K562 (cell line): ENCODE data around the gene ALDH1A2. TPM values are rescaled to one million over a fixed set of nuclear protein-coding genes. Genes with fewer than 3 reads are reported as not detected.

ENCODE experiments used
- CXXC5 ChIP-seq: fragments of 250-450 bp; sonication (Bioruptor Pico); IDR thresholded peaks from 2 replicates; pipeline ENCODE4 v1.8.0; 2022; ENCODE audit warnings: inconsistent platforms, mild to moderate bottlenecking, moderate library complexity
- KLF10 ChIP-seq: fragments of 250-450 bp; sonication (Bioruptor Pico); IDR thresholded peaks from 2 replicates; pipeline ENCODE4 v1.6.1; 2021; ENCODE audit warnings: matching md5 sums
- MYBL2 ChIP-seq, 2 experiments: fragments of 450-650 bp in 1 of 2; sonication (generic) in 1 of 2; formaldehyde crosslinking in 1 of 2; IDR thresholded peaks; 2 replicates each; pipeline versions ENCODE4 v1.6.1 to v1.8.1; 2017 to 2022; ENCODE audit warnings: borderline replicate concordance in 1 of 2, inconsistent platforms in 1 of 2, low read depth in 1 of 2, mild to moderate bottlenecking in 1 of 2, missing genetic modification reagents in 1 of 2, moderate library complexity in 1 of 2
- NR4A1 ChIP-seq, 2 experiments: fragments of 250-450 bp in 1 of 2; fragments of 450-650 bp in 1 of 2; sonication (Bioruptor Pico) in 1 of 2; IDR thresholded peaks; 2 replicates each; pipeline versions ENCODE4 v1.4.0 to v1.6.1; 2016 to 2020; ENCODE audit warnings: mild to moderate bottlenecking in 2 of 2, missing compliant biosample characterization in 1 of 2, missing genetic modification characterization in 1 of 2, moderate library complexity in 1 of 2
- POLR2AphosphoS5 ChIP-seq: IDR thresholded peaks from 2 replicates; pipeline ENCODE4 v1.6.1; 2011; ENCODE audit warnings: mild to moderate bottlenecking, low read depth, low read length, moderate library complexity; ENCODE audit not compliant: control insufficient read depth, insufficient read depth
- TEAD4 ChIP-seq, 2 experiments: sonication (generic) in 1 of 2; formaldehyde crosslinking in 1 of 2; IDR thresholded peaks; 2 replicates each; pipeline versions ENCODE4 v1.6.1 to v1.8.0; 2012 to 2022; ENCODE audit warnings: borderline replicate concordance in 1 of 2, inconsistent platforms in 1 of 2, low read length in 1 of 2, mild to moderate bottlenecking in 1 of 2, missing genetic modification reagents in 1 of 2
- polyA plus RNA-seq, 8 experiments: library from polyadenylated mRNA; depleted of rRNA in 4 of 8; stranded (reverse) in 5 of 8; unstranded in 3 of 8; fragments of >200 nt; fragmentation: Nextera tagmentation in 2 of 8; fragmentation: Illumina TruSeq in 1 of 8; extraction: Ambion mirVana in 2 of 8; extraction: Trizol in 1 of 8; gene quantifications; 2 replicates each; pipeline versions ENCODE4 v1.2.1 to v1.2.3, GENCODE V29; 2011 to 2014; ENCODE audit warnings: inconsistent platforms in 1 of 8, missing spikeins in 1 of 8
- total RNA-seq, 7 experiments: library from RNA; depleted of rRNA in 6 of 7; stranded (reverse); fragments of >200 nt in 6 of 7; fragmentation: Illumina TruSeq in 2 of 7; extraction: Trizol in 2 of 7; gene quantifications; 2 replicates each; pipeline versions ENCODE4 v1.2.1 to v1.2.3, GENCODE V29; 2011 to 2021; ENCODE audit warnings: low replicate concordance in 1 of 7
- TF ChIP-seq, protein P1 (sequence below): fragments of 450-650 bp; formaldehyde crosslinking; IDR thresholded peaks from 2 replicates; pipeline ENCODE4 v1.4.0; 2020; ENCODE audit warnings: mild to moderate bottlenecking, moderate library complexity
- TF ChIP-seq, protein P2 (sequence below), 2 experiments: fragments of 450-650 bp in 1 of 2; sonication (generic) in 1 of 2; formaldehyde crosslinking; conservative IDR thresholded peaks; 2 replicates each; pipeline versions ENCODE4 v1.4.0 to v1.8.1; 2020 to 2022; ENCODE audit warnings: mild to moderate bottlenecking in 1 of 2, missing genetic modification reagents in 1 of 2
- TF ChIP-seq, protein P3 (sequence below): fragments of 450-650 bp; formaldehyde crosslinking; IDR thresholded peaks from 2 replicates; pipeline ENCODE4 v1.4.0; 2022; ENCODE audit warnings: missing genetic modification characterization
- TF ChIP-seq, protein P4 (sequence below): fragments of 450-650 bp; IDR thresholded peaks from one replicate; pipeline ENCODE4 v1.6.1; 2018; ENCODE audit warnings: mild to moderate bottlenecking, moderate library complexity; ENCODE audit not compliant: partially characterized antibody

The ALDH1A2 gene
- total and polyA plus RNA-seq, 9 of the 15 experiments (the other 6 are each of a cell fraction or from before 2014, with no cell fraction given) = 115 to 393 (median 333) TPM

DNA sequence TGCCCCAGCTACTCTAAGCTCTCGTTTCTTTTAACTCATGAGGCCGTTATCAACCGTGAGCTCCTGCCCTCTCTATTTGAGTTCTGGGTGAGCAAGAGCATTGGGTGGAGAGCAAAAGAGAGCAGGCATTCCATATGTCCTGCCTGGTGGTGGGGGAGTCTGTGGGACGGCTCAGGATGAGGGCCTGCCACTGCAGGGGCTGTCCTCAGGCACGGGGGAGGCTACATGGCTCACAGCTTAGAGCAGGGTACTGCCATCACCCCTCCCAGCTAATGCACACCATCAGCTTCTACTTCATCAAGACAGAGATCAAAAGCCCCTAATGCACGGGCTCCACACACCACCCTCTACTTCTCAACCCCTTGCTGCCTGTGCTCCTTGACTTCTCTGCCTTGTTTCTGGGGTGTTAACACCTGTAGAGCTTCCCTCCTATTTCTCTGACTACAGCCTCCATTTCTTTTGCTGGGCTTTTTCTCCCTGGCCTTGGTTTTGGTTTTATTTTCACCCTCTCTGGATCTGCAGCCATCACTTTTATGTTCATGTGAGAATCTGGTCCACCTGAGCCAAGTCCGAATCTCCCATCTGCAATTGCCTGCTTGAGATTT, 114.1 kb downstream of the ALDH1A2 start (continued):
- TF ChIP-seq, protein P1, sequence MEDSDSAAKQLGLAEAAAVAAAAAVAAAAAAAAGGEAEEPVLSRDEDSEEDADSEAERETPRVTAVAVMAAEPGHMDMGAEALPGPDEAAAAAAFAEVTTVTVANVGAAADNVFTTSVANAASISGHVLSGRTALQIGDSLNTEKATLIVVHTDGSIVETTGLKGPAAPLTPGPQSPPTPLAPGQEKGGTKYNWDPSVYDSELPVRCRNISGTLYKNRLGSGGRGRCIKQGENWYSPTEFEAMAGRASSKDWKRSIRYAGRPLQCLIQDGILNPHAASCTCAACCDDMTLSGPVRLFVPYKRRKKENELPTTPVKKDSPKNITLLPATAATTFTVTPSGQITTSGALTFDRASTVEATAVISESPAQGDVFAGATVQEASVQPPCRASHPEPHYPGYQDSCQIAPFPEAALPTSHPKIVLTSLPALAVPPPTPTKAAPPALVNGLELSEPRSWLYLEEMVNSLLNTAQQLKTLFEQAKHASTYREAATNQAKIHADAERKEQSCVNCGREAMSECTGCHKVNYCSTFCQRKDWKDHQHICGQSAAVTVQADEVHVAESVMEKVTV (CRISPR knock-in tag) = no peak
- TF ChIP-seq CXXC5 (CRISPR knock-in tag) (0 out of 2 replicates have a peak, but pooled peaks have one; percentile 20), NR4A1 (CRISPR knock-in tag; IDR thresholded peaks at IDR 0.05) (no peak), NR4A1 (tag; IDR thresholded peaks at IDR 0.05) (0 out of 2 replicates have a peak, but pooled peaks have one; percentile 41), POLR2AphosphoS5 (no peak), KLF10 (CRISPR knock-in tag) (no peak), MYBL2 (IDR thresholded peaks at IDR 0.05; ENCODE audit: low read depth) (no peak), MYBL2 (CRISPR knock-in tag; IDR thresholded peaks at IDR 0.05; ENCODE audit: borderline replicate concordance) (no peak), TEAD4 (IDR thresholded peaks at IDR 0.05; ENCODE audit: low read length) (no peak), TEAD4 (CRISPR knock-in tag; IDR thresholded peaks at IDR 0.05; ENCODE audit: borderline replicate concordance) (no peak)
- TF ChIP-seq, protein P2, sequence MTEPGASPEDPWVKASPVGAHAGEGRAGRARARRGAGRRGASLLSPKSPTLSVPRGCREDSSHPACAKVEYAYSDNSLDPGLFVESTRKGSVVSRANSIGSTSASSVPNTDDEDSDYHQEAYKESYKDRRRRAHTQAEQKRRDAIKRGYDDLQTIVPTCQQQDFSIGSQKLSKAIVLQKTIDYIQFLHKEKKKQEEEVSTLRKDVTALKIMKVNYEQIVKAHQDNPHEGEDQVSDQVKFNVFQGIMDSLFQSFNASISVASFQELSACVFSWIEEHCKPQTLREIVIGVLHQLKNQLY (CRISPR knock-in tag; conservative IDR thresholded peaks at IDR 0.05) = no peak
- TF ChIP-seq, protein P3, sequence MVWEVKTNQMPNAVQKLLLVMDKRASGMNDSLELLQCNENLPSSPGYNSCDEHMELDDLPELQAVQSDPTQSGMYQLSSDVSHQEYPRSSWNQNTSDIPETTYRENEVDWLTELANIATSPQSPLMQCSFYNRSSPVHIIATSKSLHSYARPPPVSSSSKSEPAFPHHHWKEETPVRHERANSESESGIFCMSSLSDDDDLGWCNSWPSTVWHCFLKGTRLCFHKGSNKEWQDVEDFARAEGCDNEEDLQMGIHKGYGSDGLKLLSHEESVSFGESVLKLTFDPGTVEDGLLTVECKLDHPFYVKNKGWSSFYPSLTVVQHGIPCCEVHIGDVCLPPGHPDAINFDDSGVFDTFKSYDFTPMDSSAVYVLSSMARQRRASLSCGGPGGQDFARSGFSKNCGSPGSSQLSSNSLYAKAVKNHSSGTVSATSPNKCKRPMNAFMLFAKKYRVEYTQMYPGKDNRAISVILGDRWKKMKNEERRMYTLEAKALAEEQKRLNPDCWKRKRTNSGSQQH (CRISPR knock-in tag) = no peak
- TF ChIP-seq, protein P4, sequence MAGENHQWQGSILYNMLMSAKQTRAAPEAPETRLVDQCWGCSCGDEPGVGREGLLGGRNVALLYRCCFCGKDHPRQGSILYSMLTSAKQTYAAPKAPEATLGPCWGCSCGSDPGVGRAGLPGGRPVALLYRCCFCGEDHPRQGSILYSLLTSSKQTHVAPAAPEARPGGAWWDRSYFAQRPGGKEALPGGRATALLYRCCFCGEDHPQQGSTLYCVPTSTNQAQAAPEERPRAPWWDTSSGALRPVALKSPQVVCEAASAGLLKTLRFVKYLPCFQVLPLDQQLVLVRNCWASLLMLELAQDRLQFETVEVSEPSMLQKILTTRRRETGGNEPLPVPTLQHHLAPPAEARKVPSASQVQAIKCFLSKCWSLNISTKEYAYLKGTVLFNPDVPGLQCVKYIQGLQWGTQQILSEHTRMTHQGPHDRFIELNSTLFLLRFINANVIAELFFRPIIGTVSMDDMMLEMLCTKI = no peak
